ENCODE data around the gene NTN1. TPM values are rescaled to one million over a fixed set of nuclear protein-coding genes. Genes with fewer than 3 reads are reported as not detected.
A peak's percentile ranks its signal among the peaks of the same experiment; 100 is the strongest.

NTN1 gene
- total and polyA plus RNA-seq, 7 donors: 0.38 to 2.1 (median 0.85) TPM

- intact Hi-C loops (cut with DNase I): no loop called here
- WGBS, 3 donors: 54 to 59% (median 55%) methylated on average over 20 of the region's 20 CpGs
- DNase-seq: no peak
- Histone ChIP-seq H3K27ac (peak overlapping the region; percentile 50), H3K4me1 (peaks cover 7% of the 10 kb centered on the region), H3K4me3 (peak overlapping the region; percentile 77), H3K36me3 (ENCODE audit: insufficient read depth in 1 of 2, low read depth in 1 of 2) (no peaks in the 10 kb centered on the region), H3K9me3 (no peaks in the 10 kb centered on the region), H3K27me3 (ENCODE audit: insufficient read depth in 3 of 3, low read length in 2 of 3) (peaks cover 0 to 45% (median 11%) of the 10 kb centered on the region in 3 donors)
- no peak for ATAC-seq
- TF ChIP-seq CTCF (IDR thresholded peaks at IDR 0.05): no peak
These were observed 1.1 kb upstream of the NTN1 start for GRCh38 chr17:9020096-9020823.

- intact Hi-C loops (cut with DNase I): no loop called here
- peak overlapping the region; percentile 50 for H3K27ac ChIP-seq
- H3K9me3 ChIP-seq: no peaks in the 10 kb centered on the region
- H3K27me3 ChIP-seq (ENCODE audit: insufficient read depth in 3 of 3, low read length in 2 of 3): peaks cover 0 to 46% (median 11%) of the 10 kb centered on the region in 3 donors
- DNase-seq: peak in 1 of 2 donors; percentile 52
- no peak for TF ChIP-seq CTCF (IDR thresholded peaks at IDR 0.05)
- peaks cover 7% of the 10 kb centered on the region for H3K4me1 ChIP-seq
- ATAC-seq: no peak
- peak overlapping the region; percentile 77 for H3K4me3 ChIP-seq
- no peaks in the 10 kb centered on the region for H3K36me3 ChIP-seq (ENCODE audit: insufficient read depth in 1 of 2, low read depth in 1 of 2)
- 3 to 14% (median 4%) methylated on average over 22 to 25 of the region's 25 CpGs for WGBS, 3 donors
These were observed 519 bp upstream of the NTN1 start for GRCh38 chr17:9020824-9021157.

GRCh38 chr17:9021992-9022572, 772 bp downstream of the NTN1 start:
- H3K9me3 ChIP-seq: no peaks in the 10 kb centered on the region
- peak overlapping the region; percentile 77 for H3K4me3 ChIP-seq
- H3K36me3 ChIP-seq (ENCODE audit: insufficient read depth in 1 of 2, low read depth in 1 of 2): no peaks in the 10 kb centered on the region
- DNase-seq: peak; percentile 43 to 63
- intact Hi-C loops (cut with DNase I): no loop called here
- H3K27me3 ChIP-seq (ENCODE audit: insufficient read depth in 3 of 3, low read length in 2 of 3): peaks cover 0 to 52% (median 11%) of the 10 kb centered on the region in 3 donors
- H3K4me1 ChIP-seq: peaks cover 7% of the 10 kb centered on the region
- TF ChIP-seq CTCF (IDR thresholded peaks at IDR 0.05): no peak
- WGBS, 3 donors: 0 to 1% (median 0%) methylated on average over 21 to 77 of the region's 79 CpGs
- no peak overlapping the region for H3K27ac ChIP-seq
- ATAC-seq: peak; percentile 34 to 66 (median 54)

- H3K9me3 ChIP-seq: no peaks in the 10 kb centered on the region
- H3K27ac ChIP-seq: no peak overlapping the region
- H3K36me3 ChIP-seq (ENCODE audit: insufficient read depth in 1 of 2, low read depth in 1 of 2): no peaks in the 10 kb centered on the region
- peaks cover 0 to 50% (median 11%) of the 10 kb centered on the region in 3 donors for H3K27me3 ChIP-seq (ENCODE audit: insufficient read depth in 3 of 3, low read length in 2 of 3)
- peaks cover 7% of the 10 kb centered on the region for H3K4me1 ChIP-seq
- intact Hi-C loops (cut with DNase I): no loop called here
- H3K4me3 ChIP-seq: peak overlapping the region; percentile 77
- ATAC-seq (peak in 1 of 4 donors; percentile 19), DNase-seq (peak in 1 of 2 donors; percentile 24)
- 6 to 9% (median 6%) methylated on average over 84 to 106 of the region's 106 CpGs for WGBS, 3 donors
- no peak for TF ChIP-seq CTCF (IDR thresholded peaks at IDR 0.05)
These were observed 1.5 kb downstream of the NTN1 start for GRCh38 chr17:9022573-9023391.
